ENCODE measurements around the gene KANTR. TPM values are rescaled to one million over a fixed set of nuclear protein-coding genes. Genes with fewer than 3 reads are reported as not detected.

Gene KANTR
- total RNA-seq, 2 experiments from 2014 or later: 6.2 to 6.8 TPM

GRCh38 chrX:53095796-53096195 lies 1.9 kb downstream of the KANTR start:
- no peaks in the 10 kb centered on the region for H3K27me3 Mint-ChIP-seq
- ATAC-seq (ENCODE audit: poor library complexity) (no peak), DNase-seq (no peak)
- H3K9me3 Mint-ChIP-seq: no peaks in the 10 kb centered on the region
- H3K36me3 Mint-ChIP-seq (ENCODE audit: low read depth): peaks cover 14% of the 10 kb centered on the region
- H3K4me3 Mint-ChIP-seq: peak overlapping the region; percentile 63
- TF ChIP-seq CTCF (IDR thresholded peaks at IDR 0.05): no peak
- ChIA-PET POLR2A (interaction anchor here (0.8 kb wide), 1 partner anchor 14 kb away, joined by 5 read pairs; the partner anchor contains the start of gene TSPYL2), CTCF (no interaction called here)
- Histone ChIP-seq H3K36me3 (ENCODE audit: insufficient read depth, low read length) (peaks cover 2% of the 10 kb centered on the region), H3K9me3 (ENCODE audit: control insufficient read depth in 1 of 2, insufficient read depth in 1 of 2, low read length in 2 of 2) (no peaks in the 10 kb centered on the region), H3K27me3 (ENCODE audit: control insufficient read depth in 1 of 2, insufficient read depth in 2 of 2, low read length in 2 of 2) (no peaks in the 10 kb centered on the region), H3K4me3 (ENCODE audit: low read length) (no peak overlapping the region), H3K4me1 (ENCODE audit: insufficient read depth, low read length) (peaks cover 16% of the 10 kb centered on the region), H3K27ac (ENCODE audit: low read depth in 1 of 2, low read length in 2 of 2) (no peak overlapping the region)
- intact Hi-C loops (cut with DNase I, micrococcal nuclease): loop anchor here in 1 of 2 experiments (10.0 kb wide), 1 partner anchor 831 kb away; no protein-coding TSS in a partner anchor
- peaks cover 29% of the 10 kb centered on the region for H3K4me1 Mint-ChIP-seq (ENCODE audit: low read depth)
- peak overlapping the region; percentile 41 for H3K27ac Mint-ChIP-seq

GRCh38 chrX:53114864-53115549 lies 21.1 kb downstream of the KANTR start:
- Mint-ChIP-seq H3K36me3 (ENCODE audit: low read depth) (peaks cover 15% of the 10 kb centered on the region), H3K27ac (no peak overlapping the region), H3K4me3 (no peak overlapping the region), H3K9me3 (no peaks in the 10 kb centered on the region), H3K27me3 (no peaks in the 10 kb centered on the region), H3K4me1 (ENCODE audit: low read depth) (peaks cover 4% of the 10 kb centered on the region)
- H3K36me3 ChIP-seq (ENCODE audit: insufficient read depth, low read length): no peaks in the 10 kb centered on the region
- DNase-seq: no peak
- H3K4me3 ChIP-seq (ENCODE audit: low read length): no peak overlapping the region
- intact Hi-C loops (cut with DNase I, micrococcal nuclease): no loop called here
- H3K9me3 ChIP-seq (ENCODE audit: control insufficient read depth in 1 of 2, insufficient read depth in 1 of 2, low read length in 2 of 2): no peaks in the 10 kb centered on the region
- H3K4me1 ChIP-seq (ENCODE audit: insufficient read depth, low read length): no peaks in the 10 kb centered on the region
- no peaks in the 10 kb centered on the region for H3K27me3 ChIP-seq (ENCODE audit: control insufficient read depth in 1 of 2, insufficient read depth in 2 of 2, low read length in 2 of 2)
- ChIA-PET CTCF (no interaction called here), POLR2A (no interaction called here)
- H3K27ac ChIP-seq (ENCODE audit: low read depth in 1 of 2, low read length in 2 of 2): no peak overlapping the region
- no peak for TF ChIP-seq CTCF (IDR thresholded peaks at IDR 0.05)
- ATAC-seq (ENCODE audit: poor library complexity): no peak

GRCh38 chrX:53115550-53115874 lies 21.6 kb downstream of the KANTR start:
- POLR2A ChIA-PET: no interaction called here
- ATAC-seq (ENCODE audit: poor library complexity): no peak
- H3K9me3 Mint-ChIP-seq: no peaks in the 10 kb centered on the region
- H3K4me1 Mint-ChIP-seq (ENCODE audit: low read depth): peaks cover 4% of the 10 kb centered on the region
- H3K36me3 ChIP-seq (ENCODE audit: insufficient read depth, low read length): no peaks in the 10 kb centered on the region
- H3K4me3 ChIP-seq (ENCODE audit: low read length): no peak overlapping the region
- CTCF ChIA-PET: no interaction called here
- H3K36me3 Mint-ChIP-seq (ENCODE audit: low read depth): peaks cover 11% of the 10 kb centered on the region
- H3K4me3 Mint-ChIP-seq: no peak overlapping the region
- H3K27me3 ChIP-seq (ENCODE audit: control insufficient read depth in 1 of 2, insufficient read depth in 2 of 2, low read length in 2 of 2): no peaks in the 10 kb centered on the region
- no peak overlapping the region for H3K27ac ChIP-seq (ENCODE audit: low read depth in 1 of 2, low read length in 2 of 2)
- H3K4me1 ChIP-seq (ENCODE audit: insufficient read depth, low read length): no peaks in the 10 kb centered on the region
- H3K27me3 Mint-ChIP-seq: no peaks in the 10 kb centered on the region
- intact Hi-C loops (cut with DNase I, micrococcal nuclease): no loop called here
- no peak for TF ChIP-seq CTCF (IDR thresholded peaks at IDR 0.05)
- DNase-seq: no peak
- H3K27ac Mint-ChIP-seq: no peak overlapping the region
- H3K9me3 ChIP-seq (ENCODE audit: control insufficient read depth in 1 of 2, insufficient read depth in 1 of 2, low read length in 2 of 2): no peaks in the 10 kb centered on the region
